ENCODE results near the gene DYRK1A. TPM values are rescaled to one million over a fixed set of nuclear protein-coding genes. Genes with fewer than 3 reads are reported as not detected.

The DYRK1A gene
- total and polyA plus RNA-seq, 10 of the 15 experiments (the other 5 are each of a cell fraction or from before 2014, with no cell fraction given), result 2.4 to 68.6 (median 30.7) TPM

DNA sequence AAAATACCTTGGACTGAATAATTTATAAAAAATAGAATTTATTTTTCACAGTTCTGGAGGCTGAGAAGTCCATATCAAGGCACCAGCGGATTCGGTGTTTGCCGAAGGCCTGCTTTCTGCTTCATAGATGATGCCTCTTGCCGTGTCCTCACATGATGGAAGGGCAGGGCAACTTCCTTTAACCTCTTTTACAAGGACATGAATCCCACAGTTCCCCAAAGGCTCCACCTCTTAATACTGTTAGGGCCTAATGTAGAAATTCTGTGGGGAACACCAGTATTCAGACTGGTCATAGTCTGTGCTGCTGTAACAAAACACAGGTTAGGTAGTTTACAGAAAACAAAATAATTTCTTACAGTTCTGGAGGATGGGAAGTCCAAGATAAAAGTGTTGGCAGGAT is 25.9 kb downstream of the DYRK1A start (continued):
- TF ChIP-seq SP1 (IDR thresholded peaks at IDR 0.05; ENCODE audit: low read depth, low read length) (no peak), ZBED1 (IDR thresholded peaks at IDR 0.05; ENCODE audit: borderline replicate concordance) (no peak), RELA (IDR thresholded peaks at IDR 0.05; ENCODE audit: borderline replicate concordance, partially characterized antibody) (no peak), POLR2A (IDR thresholded peaks at IDR 0.05; ENCODE audit: low read depth, low read length) (no peak), IRF4 (IDR thresholded peaks at IDR 0.05; ENCODE audit: low read depth, low read length) (no peak), MTA3 (IDR thresholded peaks at IDR 0.05; ENCODE audit: borderline replicate concordance, low read length) (no peak)
- TF ChIP-seq, protein P1, sequence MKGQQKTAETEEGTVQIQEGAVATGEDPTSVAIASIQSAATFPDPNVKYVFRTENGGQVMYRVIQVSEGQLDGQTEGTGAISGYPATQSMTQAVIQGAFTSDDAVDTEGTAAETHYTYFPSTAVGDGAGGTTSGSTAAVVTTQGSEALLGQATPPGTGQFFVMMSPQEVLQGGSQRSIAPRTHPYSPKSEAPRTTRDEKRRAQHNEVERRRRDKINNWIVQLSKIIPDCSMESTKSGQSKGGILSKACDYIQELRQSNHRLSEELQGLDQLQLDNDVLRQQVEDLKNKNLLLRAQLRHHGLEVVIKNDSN (IDR thresholded peaks at IDR 0.05; ENCODE audit: borderline replicate concordance, extremely low read length, insufficient read depth, low read depth, low read length), result no peak

- ChIA-PET POLR2A (no interaction called here), SMC1A (ENCODE audit: uncharacterized antibody, unreplicated experiment) (no interaction called here), CTCF (no interaction called here), RAD21 (ENCODE audit: unreplicated experiment) (no interaction called here)
- Histone ChIP-seq H3K9ac (ENCODE audit: control insufficient read depth, insufficient read depth, low read length) (no peak overlapping the region), H3K4me2 (ENCODE audit: control insufficient read depth, insufficient read depth) (no peak overlapping the region), H4K20me1 (ENCODE audit: control insufficient read depth, insufficient read depth) (peaks cover 11% of the 10 kb centered on the region), H3K9me3 (replicated peaks; ENCODE audit: control insufficient read depth, insufficient read depth, low read length) (no peaks in the 10 kb centered on the region; the same call in 2 of the 3 replicates), H3K27ac (ENCODE audit: control insufficient read depth, insufficient read depth) (no peak overlapping the region), H3K4me3 (no peak overlapping the region), H3K36me3 (ENCODE audit: control insufficient read depth in 2 of 2, insufficient read depth in 2 of 2, low read length in 1 of 2) (peaks cover 2 to 4% of the 10 kb centered on the region in 2 experiments; a peak in 3 of 4 replicates), H3K4me1 (ENCODE audit: control insufficient read depth, insufficient read depth, low read length) (no peaks in the 10 kb centered on the region), H3K27me3 (replicated peaks in 1 of 2; ENCODE audit: control insufficient read depth in 2 of 2, insufficient read depth in 2 of 2, low read length in 1 of 2) (no peaks in the 10 kb centered on the region), H2AFZ (ENCODE audit: control insufficient read depth, low read depth, low read length) (no peak overlapping the region), H3K79me2 (ENCODE audit: control insufficient read depth, insufficient read depth, low read length) (peaks cover 87% of the 10 kb centered on the region)
- WGBS (ENCODE audit: insufficient coverage, insufficient replicate concordance, low lambda C conversion rate, missing lambda C conversion rate), result 95% methylated on average over 2 of the region's 2 CpGs
- in situ Hi-C loops (cut with MboI), result no loop called here
- TF ChIP-seq POLR2A (IDR thresholded peaks at IDR 0.05; ENCODE audit: low read depth, low read length) (no peak), ATF3 (IDR thresholded peaks at IDR 0.05; ENCODE audit: borderline replicate concordance, extremely low read depth, low read depth, low read length) (no peak), IRF3 (IDR thresholded peaks at IDR 0.05) (no peak), STAT1 (conservative IDR thresholded peaks at IDR 0.05) (no peak), ZNF217 (IDR thresholded peaks at IDR 0.05) (no peak), SKIL (IDR thresholded peaks at IDR 0.05; ENCODE audit: low read depth, poor library complexity, severe bottlenecking) (no peak), ZNF274 (IDR thresholded peaks at IDR 0.05; ENCODE audit: insufficient read depth, insufficient read length) (no peak), TARDBP (IDR thresholded peaks at IDR 0.05; ENCODE audit: borderline replicate concordance) (no peak)
- TF ChIP-seq, protein P2, sequence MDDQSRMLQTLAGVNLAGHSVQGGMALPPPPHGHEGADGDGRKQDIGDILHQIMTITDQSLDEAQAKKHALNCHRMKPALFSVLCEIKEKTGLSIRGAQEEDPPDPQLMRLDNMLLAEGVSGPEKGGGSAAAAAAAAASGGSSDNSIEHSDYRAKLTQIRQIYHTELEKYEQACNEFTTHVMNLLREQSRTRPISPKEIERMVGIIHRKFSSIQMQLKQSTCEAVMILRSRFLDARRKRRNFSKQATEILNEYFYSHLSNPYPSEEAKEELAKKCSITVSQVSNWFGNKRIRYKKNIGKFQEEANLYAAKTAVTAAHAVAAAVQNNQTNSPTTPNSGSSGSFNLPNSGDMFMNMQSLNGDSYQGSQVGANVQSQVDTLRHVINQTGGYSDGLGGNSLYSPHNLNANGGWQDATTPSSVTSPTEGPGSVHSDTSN (IDR thresholded peaks at IDR 0.05; ENCODE audit: insufficient replicate concordance, low read depth, low read length), result no peak
- DNase-seq (ENCODE audit: low read depth, low spot score) (no peak), ATAC-seq (no peak; the same call in 2 of the 3 replicates), FAIRE-seq (no peak)
- BruUV-seq (replicated peaks), result no TSS peak
- intact Hi-C loops (cut with micrococcal nuclease; ENCODE audit: unreplicated experiment), result no loop called here
Observed at GRCh38 chr21:37393030-37393429, 26.5 kb downstream of the DYRK1A start.

All from GM12878 (cell line).